ENCODE data around the gene BORCS5.

DNA sequence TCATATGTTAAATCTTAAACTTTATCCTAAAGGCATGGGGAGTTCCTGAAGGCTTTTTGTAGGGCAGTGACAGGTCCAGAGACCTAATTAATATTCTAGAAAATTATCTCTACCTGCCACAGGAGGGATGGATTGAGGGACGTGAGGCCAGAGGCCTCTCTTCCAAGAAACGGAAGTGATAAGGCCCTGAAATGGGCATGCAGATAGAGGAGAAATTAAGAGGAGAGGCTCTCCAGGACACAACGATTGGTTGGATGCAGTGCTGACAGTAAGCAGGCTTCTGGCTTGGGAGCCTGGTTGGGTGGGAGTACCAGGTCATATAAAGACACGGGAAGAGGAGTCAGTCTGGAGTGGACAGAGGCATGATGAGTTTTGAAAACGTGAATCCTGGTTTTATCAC is 3.1 kb upstream of the BORCS5 start:
- TF ChIP-seq, protein P1, sequence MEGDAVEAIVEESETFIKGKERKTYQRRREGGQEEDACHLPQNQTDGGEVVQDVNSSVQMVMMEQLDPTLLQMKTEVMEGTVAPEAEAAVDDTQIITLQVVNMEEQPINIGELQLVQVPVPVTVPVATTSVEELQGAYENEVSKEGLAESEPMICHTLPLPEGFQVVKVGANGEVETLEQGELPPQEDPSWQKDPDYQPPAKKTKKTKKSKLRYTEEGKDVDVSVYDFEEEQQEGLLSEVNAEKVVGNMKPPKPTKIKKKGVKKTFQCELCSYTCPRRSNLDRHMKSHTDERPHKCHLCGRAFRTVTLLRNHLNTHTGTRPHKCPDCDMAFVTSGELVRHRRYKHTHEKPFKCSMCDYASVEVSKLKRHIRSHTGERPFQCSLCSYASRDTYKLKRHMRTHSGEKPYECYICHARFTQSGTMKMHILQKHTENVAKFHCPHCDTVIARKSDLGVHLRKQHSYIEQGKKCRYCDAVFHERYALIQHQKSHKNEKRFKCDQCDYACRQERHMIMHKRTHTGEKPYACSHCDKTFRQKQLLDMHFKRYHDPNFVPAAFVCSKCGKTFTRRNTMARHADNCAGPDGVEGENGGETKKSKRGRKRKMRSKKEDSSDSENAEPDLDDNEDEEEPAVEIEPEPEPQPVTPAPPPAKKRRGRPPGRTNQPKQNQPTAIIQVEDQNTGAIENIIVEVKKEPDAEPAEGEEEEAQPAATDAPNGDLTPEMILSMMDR (IDR thresholded peaks at IDR 0.05; ENCODE audit: low read length) = no peak
- TF ChIP-seq EZH2 (optimal IDR thresholded peaks at IDR 0.05; ENCODE audit: low read depth, low read length) (no peak), EZH2phosphoT487 (IDR thresholded peaks at IDR 0.05; ENCODE audit: low read length) (no peak)
